Activated CD8-positive, alpha-beta memory T cell treated with anti-CD3 and anti-CD28 coated beads for 1 hour (primary cell): ENCODE results near the gene ANKDD1A.

Source experiments
- DNase-seq, 2 donors: peaks; one replicate each; pipeline ENCODE4 v3.0.0-alpha.2; 2020; ENCODE audit warnings: low read depth in 1 of 2; ENCODE audit errors: extremely low read depth in 1 of 2

The ANKDD1A gene

GRCh38 chr15:64911311-64912186, at the start of gene ANKDD1A:
Gene ANKDD1A, plus strand, starts transcription at chr15:64911902. Its CDS starts 29 bp downstream, at chr15:64911931.
- no peak for DNase-seq

- DNase-seq: no peak
Observed at GRCh38 chr15:64861960-64862359, 49.7 kb upstream of the ANKDD1A start.

DNA sequence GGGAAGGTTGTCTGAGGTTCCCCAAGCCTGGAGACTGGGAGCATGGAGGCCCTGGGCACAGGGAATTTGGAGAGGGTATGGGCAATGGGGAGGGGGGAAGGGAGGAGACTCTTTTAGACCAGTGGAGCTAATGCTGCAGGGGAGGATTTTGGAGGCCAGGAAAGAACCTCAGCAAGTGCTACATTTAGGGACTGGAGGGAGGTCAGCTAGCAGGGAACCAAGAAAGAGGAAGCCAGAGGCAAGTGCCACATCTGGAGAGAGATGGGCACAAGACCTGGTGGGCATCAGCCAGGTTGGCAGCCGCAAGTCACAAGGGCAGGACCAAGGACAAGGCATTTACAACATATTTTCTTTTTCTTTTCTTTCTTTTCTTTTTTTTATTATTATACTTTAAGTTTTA, 49.3 kb upstream of the ANKDD1A start:
- no peak for DNase-seq

- no peak for DNase-seq
Observed at GRCh38 chr15:64864068-64864467, 47.6 kb upstream of the ANKDD1A start.

- no peak for DNase-seq
Observed at GRCh38 chr15:64865126-64865997, 46.3 kb upstream of the ANKDD1A start.

GRCh38 chr15:64865998-64866520, 45.6 kb upstream of the ANKDD1A start:
- no peak for DNase-seq

DNA sequence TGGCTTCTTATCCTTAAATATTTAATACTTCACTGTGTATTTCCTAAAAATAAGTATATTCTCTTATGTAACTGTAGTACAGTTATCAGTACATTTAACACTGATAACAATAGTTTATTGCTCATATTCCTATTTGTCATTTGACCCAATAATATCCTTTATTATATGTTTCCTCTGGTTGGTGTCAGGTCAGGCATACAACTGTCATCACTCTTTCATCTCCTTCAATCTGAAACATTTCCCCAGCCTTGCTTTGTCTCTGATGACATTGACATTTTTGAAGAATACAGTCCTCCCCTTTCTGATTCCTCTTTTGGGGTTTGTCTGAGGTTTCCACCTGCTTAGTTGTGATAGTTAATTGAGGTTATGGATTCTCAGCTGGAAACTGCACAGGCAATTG, 42.2 kb upstream of the ANKDD1A start:
- DNase-seq: no peak

- DNase-seq: no peak
Observed at GRCh38 chr15:64870353-64870752, 41.3 kb upstream of the ANKDD1A start.

GRCh38 chr15:64875641-64876223, 36.0 kb upstream of the ANKDD1A start:
- DNase-seq: no peak

DNA sequence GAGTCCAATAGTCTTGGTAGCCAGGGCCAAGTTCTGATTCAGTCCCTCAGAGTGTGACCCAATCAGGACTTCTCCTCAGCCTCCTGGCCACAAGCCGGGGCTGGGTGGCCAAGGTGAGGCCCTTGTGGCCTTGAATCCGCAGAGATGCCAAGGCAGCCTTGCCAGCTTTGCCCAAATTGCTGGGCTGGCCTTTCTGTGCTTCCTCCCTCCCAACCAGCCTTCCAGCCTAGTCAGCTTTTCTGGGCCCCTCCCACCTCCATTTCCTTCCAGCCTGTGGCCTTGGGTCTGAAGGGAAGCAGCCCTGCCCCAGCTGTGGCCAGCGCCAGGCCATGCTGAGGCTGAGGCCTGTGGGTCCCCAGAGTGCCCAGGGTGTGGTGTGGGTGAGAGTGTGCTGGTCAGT, 34.3 kb upstream of the ANKDD1A start:
- DNase-seq: no peak

DNA sequence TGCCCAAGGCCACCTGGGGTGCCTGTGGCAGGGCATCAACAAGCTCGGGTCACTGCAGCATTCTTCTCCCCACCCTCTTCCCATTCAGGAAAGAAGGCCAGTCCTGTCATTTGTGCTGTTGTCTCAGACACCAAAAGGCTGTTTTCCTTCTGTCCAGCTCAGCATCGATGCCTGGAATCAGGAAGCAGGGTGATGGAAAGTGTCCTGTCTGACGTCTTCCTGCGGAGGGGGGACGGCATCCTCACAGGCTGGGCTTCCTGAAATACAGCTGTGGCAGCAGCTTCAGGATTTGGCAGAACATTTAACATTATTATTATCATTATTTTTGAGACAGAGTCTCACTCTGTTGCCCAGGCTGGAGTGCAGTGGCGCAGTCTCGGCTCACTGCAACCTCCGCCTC, 33.0 kb upstream of the ANKDD1A start:
- DNase-seq: no peak

DNA sequence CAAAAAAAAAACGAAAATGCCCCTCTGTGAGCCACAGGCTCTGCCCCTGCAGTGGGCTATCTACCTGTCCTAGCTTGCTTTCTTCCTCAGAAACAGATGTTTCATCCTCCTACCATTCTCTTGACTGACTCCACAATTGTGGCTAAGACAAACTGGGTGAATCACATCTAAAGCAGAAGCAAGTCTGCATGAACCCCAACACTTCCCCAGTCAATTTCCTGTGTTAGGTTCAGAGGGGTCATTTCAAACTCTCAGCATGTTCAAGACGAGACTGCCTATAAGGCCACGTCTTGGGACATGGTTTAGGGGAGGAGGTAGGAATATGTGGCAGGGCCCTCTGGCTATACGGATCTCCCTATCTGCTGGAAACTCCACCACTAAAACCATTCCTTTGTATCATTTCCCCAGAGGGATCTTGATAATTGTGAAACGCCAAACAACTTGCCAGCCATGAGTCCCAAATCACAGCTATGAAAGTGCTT, 28.6 kb upstream of the ANKDD1A start:
- no peak for DNase-seq

DNA sequence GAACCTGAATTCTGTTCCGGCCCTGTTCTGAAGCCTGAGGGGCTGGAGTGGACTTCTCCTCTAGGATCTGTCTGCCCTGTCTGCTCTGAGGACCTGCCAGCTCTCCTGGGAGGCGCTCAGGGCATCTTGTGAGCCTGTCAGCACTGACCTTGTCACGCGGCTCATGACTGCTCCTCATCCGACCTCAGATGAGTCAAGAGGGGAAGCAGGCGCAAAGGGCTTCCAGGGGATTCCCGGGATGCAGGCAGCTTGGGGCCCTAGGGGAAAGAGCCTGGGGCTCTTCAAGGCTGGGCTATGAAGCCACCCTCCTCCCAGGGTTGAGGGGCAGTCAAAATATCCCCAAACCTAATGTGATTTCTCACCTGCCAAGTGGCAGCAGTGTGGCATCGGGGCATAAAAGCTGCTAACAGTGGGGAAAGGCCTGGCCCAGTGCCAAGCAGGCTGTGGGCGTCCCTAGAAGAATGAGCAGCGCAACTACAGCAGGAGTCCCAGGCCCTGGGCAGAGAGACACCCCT, 27.6 kb upstream of the ANKDD1A start:
- peak; percentile 51 to 57 for DNase-seq

DNA sequence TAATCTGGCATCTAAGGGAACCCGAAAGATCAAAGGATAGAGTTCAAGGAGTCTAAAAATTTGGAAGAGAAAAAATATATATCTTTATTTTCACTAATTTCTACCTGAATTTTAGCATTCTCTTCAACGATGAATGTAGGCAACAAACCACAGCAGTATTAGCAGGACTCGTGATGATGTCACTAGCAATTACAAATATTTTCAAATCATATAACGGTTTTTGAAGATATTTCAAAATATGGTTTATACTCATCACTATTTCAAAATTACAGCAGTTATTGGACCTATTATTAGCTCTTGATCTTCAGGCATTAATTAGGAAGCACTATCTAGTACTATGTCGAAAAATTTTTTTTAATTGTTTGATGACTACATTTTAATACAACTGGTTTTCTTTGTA, 27.0 kb upstream of the ANKDD1A start:
- no peak for DNase-seq

- no peak for DNase-seq
Observed at GRCh38 chr15:64888336-64888735, 23.4 kb upstream of the ANKDD1A start.

DNA sequence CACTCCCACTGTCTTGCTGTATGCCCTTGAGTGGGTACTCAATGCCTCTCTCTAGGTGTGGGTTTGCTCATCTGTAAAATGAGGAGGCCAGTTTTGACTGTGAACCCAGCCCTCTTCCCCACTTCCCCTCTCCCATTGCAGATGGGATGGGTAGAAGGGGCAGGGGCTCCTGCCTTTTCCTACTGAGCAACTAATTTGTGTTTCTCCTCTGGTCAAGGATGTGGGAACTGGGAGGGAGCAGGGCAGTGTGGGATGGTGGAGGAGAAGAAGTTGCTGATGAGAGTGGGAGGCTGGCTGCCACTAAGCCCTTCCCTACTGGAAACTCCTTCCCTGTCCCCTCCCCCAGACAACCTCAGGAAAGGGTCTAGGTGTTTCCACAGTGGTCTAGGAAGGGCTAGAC, 20.1 kb upstream of the ANKDD1A start:
- DNase-seq: no peak

GRCh38 chr15:64892847-64893403, 18.8 kb upstream of the ANKDD1A start:
- DNase-seq: no peak

- DNase-seq: peak; percentile 89
Observed at GRCh38 chr15:64893481-64894394, 18.0 kb upstream of the ANKDD1A start.

DNA sequence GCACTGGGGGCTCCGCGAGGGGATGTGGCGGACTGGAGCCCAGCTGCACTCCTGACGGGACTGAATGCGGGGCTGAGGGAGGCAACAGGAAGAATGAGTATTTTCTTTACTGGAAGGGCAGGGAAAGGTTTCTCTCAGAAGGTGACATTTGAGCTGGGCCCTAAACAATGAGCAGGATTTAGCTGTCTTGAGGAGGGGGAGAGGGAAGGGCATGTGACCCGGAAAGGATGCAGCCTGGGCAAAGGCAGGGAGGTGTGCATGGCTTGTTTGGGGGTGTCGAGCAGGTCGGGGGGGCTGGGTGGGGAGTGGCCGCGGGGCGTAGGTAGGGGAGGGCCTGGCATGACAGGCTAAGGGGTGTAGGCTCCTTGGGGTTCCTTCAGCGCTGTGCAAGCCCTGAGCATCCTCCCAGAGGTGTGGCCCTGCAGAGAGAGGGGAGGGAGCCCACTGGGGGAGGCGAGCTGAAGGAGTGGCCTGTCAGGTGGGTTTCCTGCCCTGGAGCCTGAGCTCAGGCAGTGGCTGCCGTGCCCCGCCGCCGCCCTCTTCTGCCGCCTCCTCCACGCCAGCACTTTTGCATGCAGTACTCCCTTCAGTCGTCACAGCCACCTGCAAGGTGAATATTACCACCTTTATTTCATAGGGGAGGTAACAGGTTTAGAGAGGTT, 17.2 kb upstream of the ANKDD1A start:
- peak; percentile 62 to 65 for DNase-seq
